SK-N-SH (cell line): ENCODE data around the gene CHST9. TPM values are rescaled to one million over a fixed set of nuclear protein-coding genes. Genes with fewer than 3 reads are reported as not detected.

ENCODE experiments used
- CTCF ChIA-PET: fragments of 300-600, 350-600 bp; formaldehyde crosslinking; extraction: SDS; loops from one replicate; lab custom pipeline; 2021; lab: Yijun Ruan, JAX
- POLR2A ChIA-PET: fragments of 350-600 bp; sonication (Branson Sonifier 250); formaldehyde crosslinking; extraction: SDS; loops from one replicate; lab custom pipeline; 2020; ENCODE audit warnings: antibody characterized with exemption, inconsistent platforms; lab: Yijun Ruan, JAX
- DNase-seq: peaks from one replicate; pipeline ENCODE4 v3.0.0; 2012
- H2AFZ ChIP-seq: fragments of 200-600 bp; sonication (generic); 2 replicates; pipeline ENCODE4 v1.8.1; 2016; ENCODE audit warnings: antibody characterized with exemption, mild to moderate bottlenecking, low read depth
- H3F3A ChIP-seq: fragments of 200-600 bp; sonication (generic); replicated peaks from 2 replicates; pipeline ENCODE3; 2016; ENCODE audit warnings: antibody characterized with exemption, mild to moderate bottlenecking; ENCODE audit not compliant: insufficient read depth
- H3K27ac ChIP-seq, 2 experiments: fragments of 200-500 bp in 1 of 2; fragments of 200-600 bp in 1 of 2; sonication (Bioruptor generic) in 1 of 2; sonication (generic), shearing (Covaris generic) in 1 of 2; 2 replicates each; pipeline versions ENCODE4 v1.5.1 to v1.6.1; 2014 to 2016; ENCODE audit warnings: low read depth in 2 of 2, inconsistent platforms in 1 of 2, low read length in 1 of 2, mild to moderate bottlenecking in 1 of 2, mixed read lengths in 1 of 2
- H3K27me3 ChIP-seq: fragments of 200-600 bp; sonication (generic), shearing (Covaris generic); 2 replicates; pipeline ENCODE4 v1.6.1; 2016; ENCODE audit warnings: mixed run types; ENCODE audit not compliant: insufficient read depth
- H3K36me3 ChIP-seq, 2 experiments: fragments of 200-500 bp in 1 of 2; fragments of 200-600 bp in 1 of 2; sonication (Bioruptor generic) in 1 of 2; sonication (generic) in 1 of 2; replicated peaks in 1 of 2; 2 replicates each; pipeline versions ENCODE3 to v1.5.1; 2014 to 2016; ENCODE audit warnings: low read length in 1 of 2, mild to moderate bottlenecking in 1 of 2; ENCODE audit not compliant: insufficient read depth in 2 of 2, control insufficient read depth in 1 of 2
- H3K4me1 ChIP-seq, 2 experiments: fragments of 200-500 bp in 1 of 2; fragments of 200-600 bp in 1 of 2; sonication (Bioruptor generic) in 1 of 2; sonication (generic), shearing (Covaris generic) in 1 of 2; 2 replicates each; pipeline versions ENCODE4 v1.5.1 to v1.6.1; 2014 to 2016; ENCODE audit warnings: low read depth in 1 of 2, low read length in 1 of 2, mixed run types in 1 of 2; ENCODE audit not compliant: insufficient read depth in 2 of 2, control insufficient read depth in 1 of 2
- H3K4me2 ChIP-seq: fragments of 200-600 bp; sonication (generic), shearing (Covaris generic); 2 replicates; pipeline ENCODE4 v1.6.1; 2017; ENCODE audit warnings: mixed run types
- H3K4me3 ChIP-seq, 2 experiments: fragments of 200-500 bp in 1 of 2; fragments of 200-600 bp in 1 of 2; sonication (Bioruptor generic) in 1 of 2; sonication (generic), shearing (Covaris generic) in 1 of 2; 2 replicates each; pipeline versions ENCODE4 v1.5.1 to v1.8.1; 2014 to 2016; ENCODE audit warnings: low read depth in 2 of 2, inconsistent platforms in 1 of 2, low read length in 1 of 2, mild to moderate bottlenecking in 1 of 2, mixed read lengths in 1 of 2, moderate library complexity in 1 of 2
- H3K79me2 ChIP-seq: fragments of 200-600 bp; sonication (generic); 2 replicates; pipeline ENCODE4 v1.8.1; 2017; ENCODE audit warnings: mild to moderate bottlenecking; ENCODE audit not compliant: insufficient read depth
- H3K9ac ChIP-seq: fragments of 200-600 bp; sonication (generic); 2 replicates; pipeline ENCODE4 v1.6.1; 2017; ENCODE audit warnings: mixed run types
- H3K9me2 ChIP-seq: fragments of 200-600 bp; sonication (generic); 2 replicates; pipeline ENCODE4 v1.6.1; 2017; ENCODE audit warnings: mixed run types
- H3K9me3 ChIP-seq: fragments of 200-600 bp; sonication (generic); 2 replicates; pipeline ENCODE4 v1.6.1; 2017; ENCODE audit warnings: mixed run types, mild to moderate bottlenecking, moderate library complexity
- H4K20me1 ChIP-seq: fragments of 200-600 bp; sonication (generic); 2 replicates; pipeline ENCODE4 v1.6.1; 2017; ENCODE audit warnings: mild to moderate bottlenecking, mixed run types; ENCODE audit not compliant: insufficient read depth
- CHD2 ChIP-seq: fragments of 150-350 bp; IDR thresholded peaks from 2 replicates; pipeline ENCODE4 v1.6.1; 2018; ENCODE audit warnings: low read length; ENCODE audit not compliant: partially characterized antibody
- CTCF ChIP-seq: fragments of 200-600 bp; sonication (generic); IDR thresholded peaks from 2 replicates; pipeline ENCODE4 v1.6.1; 2017; ENCODE audit warnings: antibody characterized with exemption, mild to moderate bottlenecking, moderate library complexity
- ELF1 ChIP-seq: IDR thresholded peaks from 2 replicates; pipeline ENCODE4 v1.4.0; 2012
- EP300 ChIP-seq, 2 experiments: IDR thresholded peaks; 2 replicates each; pipeline versions ENCODE4 v1.4.0 to v1.6.1; 2012; ENCODE audit warnings: borderline replicate concordance in 1 of 2, low read depth in 1 of 2, low read length in 1 of 2
- FOSL2 ChIP-seq: IDR thresholded peaks from 2 replicates; pipeline ENCODE4 v1.4.0; 2012; ENCODE audit warnings: low read depth, mild to moderate bottlenecking, moderate library complexity, borderline replicate concordance
- FOXJ3 ChIP-seq: sonication (generic); formaldehyde crosslinking; IDR thresholded peaks from 2 replicates; pipeline ENCODE4 v1.5.1; 2020; ENCODE audit warnings: mild to moderate bottlenecking, missing genetic modification reagents
- FOXM1 ChIP-seq: IDR thresholded peaks from 2 replicates; pipeline ENCODE4 v1.4.0; 2012; ENCODE audit warnings: low read depth, mild to moderate bottlenecking
- GABPA ChIP-seq: IDR thresholded peaks from 2 replicates; pipeline ENCODE4 v1.4.0; 2012; ENCODE audit warnings: low read depth, mild to moderate bottlenecking
- JUND ChIP-seq: IDR thresholded peaks from 2 replicates; pipeline ENCODE4 v1.4.0; 2012
- MEF2A ChIP-seq: IDR thresholded peaks from 2 replicates; pipeline ENCODE4 v1.4.0; 2012; ENCODE audit warnings: low read depth, borderline replicate concordance
- MXI1 ChIP-seq: IDR thresholded peaks from 2 replicates; pipeline ENCODE4 v1.6.1; 2012; ENCODE audit warnings: mild to moderate bottlenecking, low read depth, low read length, improper control_type of control experiment
- NFIC ChIP-seq: IDR thresholded peaks from 2 replicates; pipeline ENCODE4 v1.4.0; 2012; ENCODE audit warnings: borderline replicate concordance
- NRF1 ChIP-seq: IDR thresholded peaks from 2 replicates; pipeline ENCODE4 v1.6.1; 2012; ENCODE audit warnings: low read depth, mild to moderate bottlenecking, low read length
- RAD21 ChIP-seq: IDR thresholded peaks from 2 replicates; pipeline ENCODE4 v1.6.1; 2012; ENCODE audit warnings: mild to moderate bottlenecking, low read length
- RCOR1 ChIP-seq: fragments of 150-350 bp; IDR thresholded peaks from 2 replicates; pipeline ENCODE4 v1.6.1; 2017; ENCODE audit warnings: antibody characterized with exemption, low read length
- RFX5 ChIP-seq: IDR thresholded peaks from 2 replicates; pipeline ENCODE4 v1.6.1; 2012; ENCODE audit warnings: mild to moderate bottlenecking, improper control_type of control experiment, low read length
- RXRA ChIP-seq: IDR thresholded peaks from 2 replicates; pipeline ENCODE4 v1.4.0; 2012; ENCODE audit warnings: low read depth, mild to moderate bottlenecking, borderline replicate concordance
- SIN3A ChIP-seq: IDR thresholded peaks from 2 replicates; pipeline ENCODE4 v1.6.1; 2012; ENCODE audit warnings: low read depth, mild to moderate bottlenecking, low read length, moderate library complexity, borderline replicate concordance
- SMC3 ChIP-seq: IDR thresholded peaks from 2 replicates; pipeline ENCODE4 v1.6.1; 2012; ENCODE audit warnings: low read depth, low read length, improper control_type of control experiment
- TAF1 ChIP-seq: IDR thresholded peaks from 2 replicates; pipeline ENCODE4 v1.6.1; 2012; ENCODE audit warnings: low read depth, mild to moderate bottlenecking, low read length, moderate library complexity, borderline replicate concordance
- TEAD4 ChIP-seq: IDR thresholded peaks from 2 replicates; pipeline ENCODE4 v1.4.0; 2012; ENCODE audit warnings: mild to moderate bottlenecking, borderline replicate concordance; ENCODE audit not compliant: insufficient read depth
- ZBTB33 ChIP-seq: IDR thresholded peaks from 2 replicates; pipeline ENCODE4 v1.4.0; 2012; ENCODE audit warnings: low read depth, borderline replicate concordance
- WGBS: methylation state at CpG from one replicate; pipeline ENCODE4 v1.1.6; 2017; ENCODE audit warnings: low lambda C conversion rate; 5-methylcytosine and 5-hydroxymethylcytosine counted together
- polyA plus RNA-seq, 3 experiments: library from polyadenylated mRNA; depleted of rRNA; stranded (reverse); fragments of >200 nt; gene quantifications; 2 replicates each; pipeline ENCODE4 v1.2.3, GENCODE V29; 2012
- TF ChIP-seq, protein P1 (sequence below): IDR thresholded peaks from 2 replicates; pipeline ENCODE4 v1.4.0; 2012; ENCODE audit warnings: low read depth
- TF ChIP-seq, protein P2 (sequence below): fragments of 150-350 bp; IDR thresholded peaks from 2 replicates; pipeline ENCODE4 v1.6.1; 2016; ENCODE audit warnings: mild to moderate bottlenecking, low read depth, low read length
- TF ChIP-seq, protein P3 (sequence below): IDR thresholded peaks from 2 replicates; pipeline ENCODE4; 2012

CHST9 gene
- polyA plus RNA-seq, 1 of the 3 experiments (the other 2 are of a cell fraction), result not detected

DNA sequence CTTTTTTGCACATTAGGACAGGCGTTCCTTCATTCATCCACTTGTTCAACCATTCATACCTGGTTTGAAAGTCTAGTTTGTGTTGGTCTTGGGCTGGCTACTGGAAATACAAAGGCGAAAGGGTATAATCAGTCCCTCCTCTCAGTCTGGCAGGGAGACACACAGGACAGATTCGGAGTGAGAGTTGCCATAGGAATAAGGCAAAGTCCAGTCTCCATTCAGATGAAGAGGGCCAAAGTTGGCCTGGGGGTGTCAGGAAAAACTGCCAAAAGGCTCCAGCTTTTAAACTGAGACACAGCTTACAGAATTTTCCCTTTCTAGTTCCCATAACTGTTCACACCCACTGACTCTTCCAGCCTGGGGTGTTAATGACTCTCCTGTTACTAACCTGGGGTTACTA lies 223.3 kb downstream of the CHST9 start:
- no peak overlapping the region for H3K27ac ChIP-seq
- no peaks in the 10 kb centered on the region for H3K9me2 ChIP-seq
- H3K27me3 ChIP-seq, result no peaks in the 10 kb centered on the region
- TF ChIP-seq TAF1 (no peak), RAD21 (no peak), RXRA (no peak), TEAD4 (no peak), ELF1 (no peak), MEF2A (no peak), JUND (no peak), NFIC (no peak), EP300 (IDR thresholded peaks at IDR 0.05; ENCODE audit: borderline replicate concordance in 1 of 2, low read depth in 1 of 2, low read length in 1 of 2) (no peak), SIN3A (no peak), FOXM1 (no peak), FOXJ3 (no peak)
- TF ChIP-seq, protein P1, sequence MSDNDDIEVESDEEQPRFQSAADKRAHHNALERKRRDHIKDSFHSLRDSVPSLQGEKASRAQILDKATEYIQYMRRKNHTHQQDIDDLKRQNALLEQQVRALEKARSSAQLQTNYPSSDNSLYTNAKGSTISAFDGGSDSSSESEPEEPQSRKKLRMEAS, result no peak
- TF ChIP-seq, protein P2, sequence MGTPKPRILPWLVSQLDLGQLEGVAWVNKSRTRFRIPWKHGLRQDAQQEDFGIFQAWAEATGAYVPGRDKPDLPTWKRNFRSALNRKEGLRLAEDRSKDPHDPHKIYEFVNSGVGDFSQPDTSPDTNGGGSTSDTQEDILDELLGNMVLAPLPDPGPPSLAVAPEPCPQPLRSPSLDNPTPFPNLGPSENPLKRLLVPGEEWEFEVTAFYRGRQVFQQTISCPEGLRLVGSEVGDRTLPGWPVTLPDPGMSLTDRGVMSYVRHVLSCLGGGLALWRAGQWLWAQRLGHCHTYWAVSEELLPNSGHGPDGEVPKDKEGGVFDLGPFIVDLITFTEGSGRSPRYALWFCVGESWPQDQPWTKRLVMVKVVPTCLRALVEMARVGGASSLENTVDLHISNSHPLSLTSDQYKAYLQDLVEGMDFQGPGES, result no peak
- no peak overlapping the region for H3K4me3 ChIP-seq
- H3K9ac ChIP-seq, result no peak overlapping the region
- no peaks in the 10 kb centered on the region for H3K36me3 ChIP-seq
- WGBS, result 42% methylated on average over 3 of the region's 3 CpGs
- no peak overlapping the region for H3K4me2 ChIP-seq
- H3K9me3 ChIP-seq, result no peaks in the 10 kb centered on the region
- H4K20me1 ChIP-seq, result no peaks in the 10 kb centered on the region
- H3F3A ChIP-seq, result no peaks in the 10 kb centered on the region
- CTCF ChIA-PET, result no interaction called here
- POLR2A ChIA-PET, result no interaction called here
- DNase-seq, result no peak
- H3K79me2 ChIP-seq, result no peaks in the 10 kb centered on the region
- H3K4me1 ChIP-seq, result no peaks in the 10 kb centered on the region
- H2AFZ ChIP-seq, result no peak overlapping the region

DNA sequence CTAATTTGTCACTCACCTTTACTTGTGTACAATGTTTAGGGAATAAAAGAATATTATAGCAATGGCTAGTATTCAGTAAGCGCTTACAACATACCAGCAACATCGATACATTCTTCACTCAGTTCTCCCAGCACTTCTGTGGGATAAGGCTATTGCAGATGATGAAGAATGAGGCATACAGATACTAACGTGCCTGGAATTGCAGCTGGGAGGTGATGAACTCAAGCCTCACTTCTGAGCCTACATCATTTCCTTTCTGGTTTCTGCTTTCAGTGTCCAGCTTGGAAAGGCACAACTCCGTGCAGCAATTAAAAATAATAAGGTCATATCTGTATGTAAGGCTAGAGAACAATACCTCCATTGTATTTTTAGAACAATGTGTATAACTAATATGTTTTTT lies 224.2 kb downstream of the CHST9 start:
- no peaks in the 10 kb centered on the region for H3K9me3 ChIP-seq
- no peak overlapping the region for H3K4me2 ChIP-seq
- POLR2A ChIA-PET, result no interaction called here
- H2AFZ ChIP-seq, result no peak overlapping the region
- no peaks in the 10 kb centered on the region for H3K79me2 ChIP-seq
- no peaks in the 10 kb centered on the region for H3K9me2 ChIP-seq
- no peak overlapping the region for H3K27ac ChIP-seq
- no peak for DNase-seq
- no peak for TF ChIP-seq FOSL2
- TF ChIP-seq JUND, result no peak
- TF ChIP-seq RCOR1, result no peak
- TF ChIP-seq ZBTB33, result no peak
- no peak for TF ChIP-seq SIN3A
- TF ChIP-seq NFIC, result no peak
- TF ChIP-seq FOXM1, result no peak
- no peak for TF ChIP-seq NRF1
- no peak for TF ChIP-seq RFX5
- no peak for TF ChIP-seq SMC3
- TF ChIP-seq RAD21, result no peak
- no peak for TF ChIP-seq CHD2
- TF ChIP-seq, protein P3, sequence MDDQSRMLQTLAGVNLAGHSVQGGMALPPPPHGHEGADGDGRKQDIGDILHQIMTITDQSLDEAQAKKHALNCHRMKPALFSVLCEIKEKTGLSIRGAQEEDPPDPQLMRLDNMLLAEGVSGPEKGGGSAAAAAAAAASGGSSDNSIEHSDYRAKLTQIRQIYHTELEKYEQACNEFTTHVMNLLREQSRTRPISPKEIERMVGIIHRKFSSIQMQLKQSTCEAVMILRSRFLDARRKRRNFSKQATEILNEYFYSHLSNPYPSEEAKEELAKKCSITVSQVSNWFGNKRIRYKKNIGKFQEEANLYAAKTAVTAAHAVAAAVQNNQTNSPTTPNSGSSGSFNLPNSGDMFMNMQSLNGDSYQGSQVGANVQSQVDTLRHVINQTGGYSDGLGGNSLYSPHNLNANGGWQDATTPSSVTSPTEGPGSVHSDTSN, result no peak
- TF ChIP-seq MXI1, result no peak
- TF ChIP-seq CTCF, result no peak
- TF ChIP-seq GABPA, result no peak
- CTCF ChIA-PET, result no interaction called here
- 58% methylated on average over 4 of the region's 4 CpGs for WGBS
- no peaks in the 10 kb centered on the region for H3F3A ChIP-seq
- H3K36me3 ChIP-seq, result no peaks in the 10 kb centered on the region
- H3K4me1 ChIP-seq, result no peaks in the 10 kb centered on the region
- no peak overlapping the region for H3K4me3 ChIP-seq
- no peaks in the 10 kb centered on the region for H3K27me3 ChIP-seq
- no peaks in the 10 kb centered on the region for H4K20me1 ChIP-seq
- H3K9ac ChIP-seq, result no peak overlapping the region
